IMR-90 (cell line): Measurements from ENCODE around the gene KCNMB2. TPM values are rescaled to one million over a fixed set of nuclear protein-coding genes. Genes with fewer than 3 reads are reported as not detected.

ENCODE experiments used
- ATAC-seq: fragments of 200-7000 bp; cut with Tn5 transposase; 2 replicates; pipeline ENCODE4 v1.9.1; 2020; ENCODE audit warnings: low read depth, mild to moderate bottlenecking, moderate library complexity
- BruUV-seq: library from RNA; stranded (reverse); fragments of 400-500 nt; replicated peaks from 2 replicates; lab custom pipeline; 2021; lab: Mats Ljungman, UMichigan
- CTCF ChIA-PET: fragments of 300-600 bp; formaldehyde crosslinking; extraction: SDS; loops from one replicate; lab custom pipeline; 2021; ENCODE audit warnings: antibody characterized with exemption; lab: Yijun Ruan, JAX
- POLR2A ChIA-PET: fragments of 300-600 bp; sonication (Branson Sonifier 250); formaldehyde crosslinking; loops from one replicate; lab custom pipeline; 2022; ENCODE audit warnings: antibody characterized with exemption; ENCODE audit not compliant: unreplicated experiment; lab: Charles Lee
- DNase-seq: peaks from one replicate; pipeline ENCODE4 v3.0.0; 2013
- H2AFZ ChIP-seq: replicated peaks from 2 replicates; pipeline ENCODE3; 2013; ENCODE audit warnings: low read length, mild to moderate bottlenecking; ENCODE audit not compliant: poor library complexity
- H2AK5ac ChIP-seq: 2 replicates; pipeline ENCODE4 v1.6.1; 2013; ENCODE audit warnings: low read depth, low read length, inconsistent platforms
- H2AK9ac ChIP-seq: replicated peaks from 2 replicates; pipeline ENCODE3; 2013; ENCODE audit warnings: mild to moderate bottlenecking, low read depth, low read length, moderate library complexity; ENCODE audit not compliant: poor library complexity
- H2BK120ac ChIP-seq: 2 replicates; pipeline ENCODE4 v1.6.1; 2013; ENCODE audit warnings: low read depth, low read length, inconsistent platforms
- H2BK15ac ChIP-seq: 3 replicates; pipeline ENCODE4 v1.6.1; 2013; ENCODE audit warnings: low read depth, low read length, inconsistent platforms
- H2BK20ac ChIP-seq: 2 replicates; pipeline ENCODE4 v1.6.1; 2013; ENCODE audit warnings: low read depth, mild to moderate bottlenecking, inconsistent platforms, low read length, moderate library complexity
- H2BK5ac ChIP-seq: 2 replicates; pipeline ENCODE4 v1.6.1; 2013; ENCODE audit warnings: mild to moderate bottlenecking, low read depth, low read length, inconsistent platforms; ENCODE audit not compliant: poor library complexity, severe bottlenecking
- H3K14ac ChIP-seq: replicated peaks from 2 replicates; pipeline ENCODE4 v1.6.1; 2013; ENCODE audit warnings: low read depth, low read length, inconsistent platforms
- H3K18ac ChIP-seq: 2 replicates; pipeline ENCODE4 v1.6.1; 2013; ENCODE audit warnings: low read depth, low read length, control low read depth
- H3K23ac ChIP-seq: 2 replicates; pipeline ENCODE4 v1.6.1; 2013; ENCODE audit warnings: low read depth, low read length, inconsistent platforms
- H3K27ac ChIP-seq: 2 replicates; pipeline ENCODE4 v1.5.1; 2013; ENCODE audit warnings: mild to moderate bottlenecking, control low read depth, low read length; ENCODE audit not compliant: insufficient read depth
- H3K27me3 ChIP-seq: 2 replicates; pipeline ENCODE4 v1.6.1; 2013; ENCODE audit warnings: low read length; ENCODE audit not compliant: control insufficient read depth, insufficient read depth
- H3K36me3 ChIP-seq: 2 replicates; pipeline ENCODE4 v1.6.1; 2013; ENCODE audit warnings: low read length, mixed read lengths; ENCODE audit not compliant: control insufficient read depth, insufficient read depth
- H3K4ac ChIP-seq: 2 replicates; pipeline ENCODE4 v1.6.1; 2013; ENCODE audit warnings: low read depth, low read length, inconsistent platforms
- H3K4me1 ChIP-seq: 2 replicates; pipeline ENCODE4 v1.6.1; 2013; ENCODE audit warnings: low read length, mixed read lengths; ENCODE audit not compliant: control insufficient read depth, insufficient read depth
- H3K4me2 ChIP-seq: 2 replicates; pipeline ENCODE4 v1.6.1; 2013; ENCODE audit warnings: low read depth, mild to moderate bottlenecking, control low read depth, low read length, moderate library complexity
- H3K4me3 ChIP-seq: 2 replicates; pipeline ENCODE4 v1.5.1; 2013; ENCODE audit warnings: low read depth, mild to moderate bottlenecking, control low read depth, low read length, moderate library complexity; ENCODE audit not compliant: insufficient read depth
- H3K56ac ChIP-seq: 2 replicates; pipeline ENCODE4 v1.6.1; 2013; ENCODE audit warnings: low read length, inconsistent platforms; ENCODE audit not compliant: insufficient read depth; ENCODE audit errors: extremely low read depth
- H3K79me1 ChIP-seq, 2 experiments: 2 replicates each; pipeline ENCODE4 v1.6.1; 2013; ENCODE audit warnings: low read length in 2 of 2, inconsistent platforms in 1 of 2, low read depth in 1 of 2
- H3K9ac ChIP-seq: 2 replicates; pipeline ENCODE4 v1.6.1; 2013; ENCODE audit warnings: low read depth, low read length, control low read depth
- H3K9me1 ChIP-seq: 2 replicates; pipeline ENCODE4 v1.6.1; 2013; ENCODE audit warnings: low read length, inconsistent platforms; ENCODE audit not compliant: insufficient read depth
- H3K9me3 ChIP-seq: 2 replicates; pipeline ENCODE4 v1.6.1; 2013; ENCODE audit warnings: low read length; ENCODE audit not compliant: control insufficient read depth, insufficient read depth
- H4K20me1 ChIP-seq: 2 replicates; pipeline ENCODE4 v1.6.1; 2013; ENCODE audit warnings: low read length, inconsistent platforms; ENCODE audit not compliant: insufficient read depth
- H4K5ac ChIP-seq: 2 replicates; pipeline ENCODE4 v1.6.1; 2013; ENCODE audit warnings: mild to moderate bottlenecking, low read depth, low read length, control low read depth
- H4K8ac ChIP-seq, 2 experiments: 2 replicates each; pipeline ENCODE4 v1.6.1; 2013; ENCODE audit warnings: low read depth in 2 of 2, low read length in 2 of 2, control low read depth in 1 of 2, inconsistent platforms in 1 of 2
- H4K91ac ChIP-seq: 2 replicates; pipeline ENCODE4 v1.6.1; 2013; ENCODE audit warnings: low read depth, low read length, inconsistent platforms; ENCODE audit not compliant: insufficient read depth
- BHLHE40 ChIP-seq: fragments of 150-350 bp; IDR thresholded peaks from 2 replicates; pipeline ENCODE4 v1.6.1; 2016; ENCODE audit warnings: mild to moderate bottlenecking, low read depth, low read length
- CEBPB ChIP-seq: IDR thresholded peaks from 2 replicates; pipeline ENCODE4 v1.6.1; 2012; ENCODE audit warnings: low read depth, low read length, improper control_type of control experiment
- CHD1 ChIP-seq: IDR thresholded peaks from 2 replicates; pipeline ENCODE4 v1.6.1; 2012; ENCODE audit warnings: low read depth, low read length, improper control_type of control experiment
- ELK1 ChIP-seq: fragments of 150-350 bp; IDR thresholded peaks from 2 replicates; pipeline ENCODE4 v1.6.1; 2016; ENCODE audit warnings: low read depth, mild to moderate bottlenecking, low read length, moderate library complexity, borderline replicate concordance
- FOS ChIP-seq: fragments of 150-350 bp; IDR thresholded peaks from 2 replicates; pipeline ENCODE4 v1.6.1; 2016; ENCODE audit warnings: low read depth, low read length
- MAFK ChIP-seq: IDR thresholded peaks from 2 replicates; pipeline ENCODE4 v1.6.1; 2012; ENCODE audit warnings: low read depth, low read length, improper control_type of control experiment
- MAZ ChIP-seq: IDR thresholded peaks from 2 replicates; pipeline ENCODE4 v1.6.1; 2012; ENCODE audit warnings: low read depth, mild to moderate bottlenecking, low read length, improper control_type of control experiment, moderate library complexity, borderline replicate concordance
- NFE2L2 ChIP-seq: fragments of 150-350 bp; IDR thresholded peaks from 2 replicates; pipeline ENCODE4 v1.6.1; 2016; ENCODE audit warnings: low read depth, mild to moderate bottlenecking, low read length
- POLR2A ChIP-seq: IDR thresholded peaks from 2 replicates; pipeline ENCODE4 v1.6.1; 2012; ENCODE audit warnings: mild to moderate bottlenecking, low read depth, low read length
- RAD21 ChIP-seq: IDR thresholded peaks from 2 replicates; pipeline ENCODE4 v1.6.1; 2012; ENCODE audit warnings: low read length, improper control_type of control experiment
- RCOR1 ChIP-seq: IDR thresholded peaks from 2 replicates; pipeline ENCODE4 v1.6.1; 2012; ENCODE audit warnings: mild to moderate bottlenecking, low read length, improper control_type of control experiment; ENCODE audit not compliant: insufficient replicate concordance
- RFX5 ChIP-seq: IDR thresholded peaks from 2 replicates; pipeline ENCODE4 v1.8.0; 2012; ENCODE audit warnings: low read depth, mild to moderate bottlenecking, low read length, moderate library complexity
- SMC3 ChIP-seq: fragments of 150-350 bp; IDR thresholded peaks from 2 replicates; pipeline ENCODE4 v1.6.1; 2016; ENCODE audit warnings: low read depth, mild to moderate bottlenecking, antibody characterized with exemption, low read length, moderate library complexity
- WGBS, 2 experiments: methylation state at CpG; one replicate each; pipeline versions ENCODE4 v1.1.5 to v1.1.7; 2013; ENCODE audit warnings: missing lambda C conversion rate in 2 of 2; ENCODE audit not compliant: insufficient read length in 1 of 2; ENCODE audit errors: extremely low coverage in 2 of 2; 5-methylcytosine and 5-hydroxymethylcytosine counted together
- dilution Hi-C: fragments of 300-500 bp; cut with HindIII; formaldehyde crosslinking; loops from one replicate; pipeline ENCODE4 v1.14.3; 2018; ENCODE audit warnings: low sequenced_read_pairs; ENCODE audit not compliant: unreplicated experiment
- in situ Hi-C: fragments of 300-500 bp; cut with MboI; formaldehyde crosslinking; loops from 3 replicates; pipeline ENCODE4 v1.14.3; 2019; ENCODE audit warnings: low sequenced_read_pairs, inconsistent platforms, mixed read lengths
- intact Hi-C: fragments of 100-400 bp; cut with micrococcal nuclease; formaldehyde crosslinking; loops from 2 replicates; pipeline ENCODE4 v1.10.0; 2022
- polyA plus RNA-seq, 3 experiments: library from polyadenylated mRNA; depleted of rRNA; stranded (reverse); fragments of >200 nt; gene quantifications; 2 replicates each; pipeline ENCODE4 v1.2.3, GENCODE V29; 2012; ENCODE audit warnings: low replicate concordance in 1 of 3
- total RNA-seq: library from RNA; depleted of rRNA; stranded (reverse); fragments of >200 nt; gene quantifications from 2 replicates; pipeline ENCODE4 v1.2.3, GENCODE V29; 2012
- TF ChIP-seq, protein P1 (sequence below): fragments of 150-350 bp; IDR thresholded peaks from 2 replicates; pipeline ENCODE4 v1.6.1; 2017; ENCODE audit warnings: mild to moderate bottlenecking, antibody characterized with exemption, low read length, low read depth

KCNMB2 gene
- total and polyA plus RNA-seq, 2 of the 4 experiments (the other 2 are of a cell fraction) = not detected

DNA sequence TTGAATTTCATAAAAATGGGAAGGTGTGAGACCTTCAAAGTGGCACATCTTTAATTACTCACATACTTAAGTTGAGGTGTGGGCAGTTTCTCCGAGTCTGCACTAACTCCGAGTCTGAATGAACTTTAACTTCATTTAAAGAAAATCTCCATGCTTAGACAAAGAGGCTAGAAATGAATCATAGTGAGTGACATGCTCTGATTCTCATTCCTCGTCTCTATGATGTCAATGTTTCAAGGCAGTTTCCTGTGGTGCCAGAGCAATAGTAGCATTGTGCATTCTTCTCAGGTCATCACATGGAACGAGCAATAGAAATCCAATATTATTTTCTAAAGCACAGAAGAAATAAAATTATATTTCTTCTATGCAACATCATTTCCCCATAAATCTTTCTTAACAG lies 224.8 kb downstream of the KCNMB2 start:
- Histone ChIP-seq H3K56ac (no peak overlapping the region), H3K27me3 (no peaks in the 10 kb centered on the region), H4K5ac (no peak overlapping the region), H2BK120ac (no peak overlapping the region), H3K18ac (no peak overlapping the region), H4K8ac (no peak overlapping the region), H4K20me1 (no peaks in the 10 kb centered on the region), H3K79me1 (no peaks in the 10 kb centered on the region), H3K4me3 (no peak overlapping the region), H3K9ac (no peak overlapping the region), H3K4me1 (no peaks in the 10 kb centered on the region), H3K23ac (no peak overlapping the region), H3K4ac (no peak overlapping the region), H2AFZ (no peak overlapping the region), H2AK9ac (no peak overlapping the region), H3K36me3 (no peaks in the 10 kb centered on the region), H4K91ac (no peak overlapping the region), H2BK5ac (no peak overlapping the region), H3K9me3 (no peaks in the 10 kb centered on the region), H2BK15ac (no peak overlapping the region), H2AK5ac (no peak overlapping the region), H2BK20ac (no peak overlapping the region), H3K27ac (no peak overlapping the region), H3K4me2 (no peak overlapping the region), H3K9me1 (no peaks in the 10 kb centered on the region), H3K14ac (no peak overlapping the region)
- POLR2A ChIA-PET = no interaction called here
- no peak for ATAC-seq
- WGBS, 2 experiments = 60% methylated on average over 1 of the region's 4 CpGs; no CpG with 5 or more reads in 1 of the 2 experiments
- no TSS peak for BruUV-seq
- CTCF ChIA-PET = no interaction called here
- intact Hi-C loops = no loop called here
- no peak for DNase-seq
- TF ChIP-seq CHD1 (no peak), BHLHE40 (no peak), MAFK (no peak), RAD21 (no peak), POLR2A (no peak), SMC3 (no peak), CEBPB (no peak), RFX5 (no peak), MAZ (no peak), RCOR1 (no peak), ELK1 (no peak), NFE2L2 (no peak), FOS (no peak)
- TF ChIP-seq, protein P1, sequence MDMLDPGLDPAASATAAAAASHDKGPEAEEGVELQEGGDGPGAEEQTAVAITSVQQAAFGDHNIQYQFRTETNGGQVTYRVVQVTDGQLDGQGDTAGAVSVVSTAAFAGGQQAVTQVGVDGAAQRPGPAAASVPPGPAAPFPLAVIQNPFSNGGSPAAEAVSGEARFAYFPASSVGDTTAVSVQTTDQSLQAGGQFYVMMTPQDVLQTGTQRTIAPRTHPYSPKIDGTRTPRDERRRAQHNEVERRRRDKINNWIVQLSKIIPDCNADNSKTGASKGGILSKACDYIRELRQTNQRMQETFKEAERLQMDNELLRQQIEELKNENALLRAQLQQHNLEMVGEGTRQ = no peak
- dilution Hi-C loops = no loop called here
- in situ Hi-C loops = no loop called here
